DOHH2 (cell line): ENCODE results near the gene FMNL2.

Experiments used
- H3F3A ChIP-seq: fragments of 200-600 bp; sonication (generic), shearing (Covaris generic); 2 replicates; pipeline ENCODE4 v1.6.0; 2016; ENCODE audit warnings: antibody characterized with exemption, mild to moderate bottlenecking; ENCODE audit not compliant: control insufficient read depth, insufficient read depth
- H3K27ac ChIP-seq: fragments of 200-600 bp; sonication (generic); 2 replicates; pipeline ENCODE4 v1.5.1; 2014; ENCODE audit warnings: low read depth, mild to moderate bottlenecking, low read length, moderate library complexity
- H3K27me3 ChIP-seq: fragments of 200-600 bp; sonication (generic); 2 replicates; pipeline ENCODE4 v1.6.1; 2014; ENCODE audit warnings: mild to moderate bottlenecking, low read length, mixed read lengths; ENCODE audit not compliant: control insufficient read depth
- H3K36me3 ChIP-seq: fragments of 200-600 bp; sonication (generic); 2 replicates; pipeline ENCODE4 v1.6.1; 2014; ENCODE audit warnings: mild to moderate bottlenecking, low read length, moderate library complexity, mixed read lengths; ENCODE audit not compliant: control insufficient read depth
- H3K4me1 ChIP-seq: fragments of 200-600 bp; sonication (generic); 2 replicates; pipeline ENCODE4 v1.6.1; 2014; ENCODE audit warnings: mild to moderate bottlenecking, low read length, mixed read lengths; ENCODE audit not compliant: control insufficient read depth
- H3K4me2 ChIP-seq: fragments of 200-600 bp; sonication (generic); 2 replicates; pipeline ENCODE4 v1.6.0; 2014; ENCODE audit warnings: mild to moderate bottlenecking, low read length, moderate library complexity
- H3K4me3 ChIP-seq: fragments of 200-600 bp; sonication (generic); 2 replicates; pipeline ENCODE4 v1.5.1; 2014; ENCODE audit warnings: mild to moderate bottlenecking, low read length, mixed read lengths
- H3K79me2 ChIP-seq: fragments of 200-600 bp; sonication (generic); 2 replicates; pipeline ENCODE4 v1.6.1; 2014; ENCODE audit warnings: mild to moderate bottlenecking, low read length, mixed read lengths; ENCODE audit not compliant: control insufficient read depth
- H3K9me2 ChIP-seq: fragments of 200-600 bp; sonication (generic); replicated peaks from 2 replicates; pipeline ENCODE4 v1.6.1; 2014; ENCODE audit warnings: mild to moderate bottlenecking, low read length, mixed read lengths; ENCODE audit not compliant: control insufficient read depth
- H3K9me3 ChIP-seq: fragments of 200-600 bp; sonication (generic); 2 replicates; pipeline ENCODE4 v1.6.1; 2014; ENCODE audit warnings: antibody characterized with exemption, low read length, mixed read lengths; ENCODE audit not compliant: control insufficient read depth, insufficient read depth
- H4K20me1 ChIP-seq: fragments of 200-600 bp; sonication (generic); 2 replicates; pipeline ENCODE4 v1.6.0; 2014; ENCODE audit warnings: low read depth, mild to moderate bottlenecking, antibody characterized with exemption, low read length, moderate library complexity; ENCODE audit not compliant: control insufficient read depth, insufficient read depth
- CTCF ChIP-seq: fragments of 200-600 bp; sonication (generic); IDR thresholded peaks from one replicate; pipeline ENCODE4 v1.5.1; 2014; ENCODE audit warnings: antibody characterized with exemption, mild to moderate bottlenecking, low read depth, low read length; ENCODE audit not compliant: poor library complexity, severe bottlenecking
- EZH2phosphoT487 ChIP-seq: fragments of 200-600 bp; sonication (generic); IDR thresholded peaks from 2 replicates; pipeline ENCODE4 v1.6.1; 2017; ENCODE audit warnings: borderline replicate concordance, mild to moderate bottlenecking, antibody characterized with exemption, low read length, moderate library complexity, mixed read lengths

FMNL2 gene

GRCh38 chr2:152336854-152337510 lies 2.0 kb downstream of the FMNL2 start:
- Histone ChIP-seq H3K4me3 (no peak overlapping the region), H3K9me2 (no peaks in the 10 kb centered on the region), H3K4me1 (peaks cover 8% of the 10 kb centered on the region; the same call in 1 of the 2 replicates), H3K36me3 (no peaks in the 10 kb centered on the region), H4K20me1 (no peaks in the 10 kb centered on the region), H3K27ac (no peak overlapping the region), H3K27me3 (peaks cover 29% of the 10 kb centered on the region), H3K9me3 (no peaks in the 10 kb centered on the region), H3K79me2 (no peaks in the 10 kb centered on the region), H3F3A (no peaks in the 10 kb centered on the region), H3K4me2 (no peak overlapping the region)
- TF ChIP-seq CTCF = no peak
- no peak for TF ChIP-seq EZH2phosphoT487

- Histone ChIP-seq H4K20me1 (no peaks in the 10 kb centered on the region), H3K27me3 (peaks cover 29% of the 10 kb centered on the region), H3F3A (no peaks in the 10 kb centered on the region), H3K9me3 (no peaks in the 10 kb centered on the region), H3K79me2 (no peaks in the 10 kb centered on the region), H3K9me2 (no peaks in the 10 kb centered on the region), H3K4me1 (peaks cover 8% of the 10 kb centered on the region; the same call in 1 of the 2 replicates), H3K4me3 (no peak overlapping the region), H3K4me2 (no peak overlapping the region), H3K27ac (no peak overlapping the region), H3K36me3 (no peaks in the 10 kb centered on the region)
- no peak for TF ChIP-seq EZH2phosphoT487
- no peak for TF ChIP-seq CTCF
Measured at GRCh38 chr2:152337511-152337903, 2.5 kb downstream of the FMNL2 start.

DNA sequence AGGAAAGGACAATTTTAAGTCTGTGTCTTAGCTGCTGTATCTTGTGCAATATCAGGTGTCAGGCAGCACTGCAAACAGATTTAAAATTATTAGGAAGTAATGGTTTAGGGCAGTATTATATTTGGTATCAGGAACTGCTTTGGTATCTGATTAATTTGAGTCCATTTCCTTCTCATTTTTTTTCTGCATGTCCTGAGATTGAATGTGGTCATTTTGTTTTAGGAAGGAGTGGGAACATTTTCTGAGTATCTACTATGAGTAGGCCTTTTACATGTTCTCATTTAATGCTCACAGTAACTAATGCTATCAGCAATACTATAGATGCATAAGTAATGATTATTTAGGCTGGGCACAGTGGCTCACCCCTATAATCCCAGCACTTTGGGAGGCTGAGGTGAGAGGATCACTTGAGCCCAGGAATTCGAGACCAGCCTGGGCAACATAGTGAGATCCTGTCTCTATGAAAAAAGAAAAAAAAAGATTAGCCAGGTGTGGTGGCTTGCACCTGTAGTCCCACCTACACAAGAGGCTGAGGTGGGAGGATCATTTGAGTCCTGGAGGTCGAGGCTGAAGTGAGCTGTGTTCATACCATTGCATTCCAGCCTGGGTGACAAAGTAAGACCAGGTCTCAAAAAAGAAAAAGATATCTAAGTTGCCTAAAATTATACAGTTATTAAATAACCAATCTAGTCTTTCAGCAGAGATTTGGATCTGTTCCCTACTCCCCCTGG lies 4.7 kb downstream of the FMNL2 start:
- Histone ChIP-seq H3K36me3 (no peaks in the 10 kb centered on the region), H3K27me3 (peaks cover 25% of the 10 kb centered on the region), H4K20me1 (no peaks in the 10 kb centered on the region), H3K4me2 (no peak overlapping the region), H3K9me3 (no peaks in the 10 kb centered on the region), H3F3A (no peaks in the 10 kb centered on the region), H3K79me2 (no peaks in the 10 kb centered on the region), H3K4me1 (peaks cover 5% of the 10 kb centered on the region; the same call in 1 of the 2 replicates), H3K9me2 (no peaks in the 10 kb centered on the region), H3K27ac (no peak overlapping the region), H3K4me3 (no peak overlapping the region)
- TF ChIP-seq CTCF (no peak), EZH2phosphoT487 (no peak)
